Measurements from ENCODE around the gene LAMP5. TPM values are rescaled to one million over a fixed set of nuclear protein-coding genes. Genes with fewer than 3 reads are reported as not detected.

LAMP5 gene, protein sequence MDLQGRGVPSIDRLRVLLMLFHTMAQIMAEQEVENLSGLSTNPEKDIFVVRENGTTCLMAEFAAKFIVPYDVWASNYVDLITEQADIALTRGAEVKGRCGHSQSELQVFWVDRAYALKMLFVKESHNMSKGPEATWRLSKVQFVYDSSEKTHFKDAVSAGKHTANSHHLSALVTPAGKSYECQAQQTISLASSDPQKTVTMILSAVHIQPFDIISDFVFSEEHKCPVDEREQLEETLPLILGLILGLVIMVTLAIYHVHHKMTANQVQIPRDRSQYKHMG
- total RNA-seq, result under 0.01 TPM in 1 of 2 replicates, not detected in the other

GRCh38 chr20:9514461-9515213, at the start of gene LAMP5:
Gene LAMP5, plus strand, starts transcription at chr20:9514590. Its CDS starts 263 bp downstream, at chr20:9514853.

Measured in subcutaneous preadipocyte (primary cell).